Kasumi-1 (cell line): ENCODE measurements around the gene FBXO36.
"Not testable (repeated sequence)": the region's sequence is repeated elsewhere in the genome, so short reads cannot be mapped to it uniquely, and the experiment has no call there.

Experiments
- DNase-seq, 2 experiments: peaks; one replicate each; lab custom pipeline; 2025; lab: John Stamatoyannopoulos, UW

Gene FBXO36

GRCh38 chr2:229922449-229923386 is at the start of gene FBXO36:
Gene FBXO36 (plus strand): TSS chr2:229922503. CDS start chr2:229922514, 11 bp downstream.
- peak; percentile 50 to 59 for DNase-seq

- DNase-seq, result no peak
These were observed 49.2 kb upstream of the FBXO36 start for GRCh38 chr2:229873123-229873581.

GRCh38 chr2:229874647-229875046 is 47.7 kb upstream of the FBXO36 start:
- no peak for DNase-seq

- DNase-seq, result no peak
These were observed 46.8 kb upstream of the FBXO36 start for GRCh38 chr2:229875549-229875948.

- no peak for DNase-seq
These were observed 42.9 kb upstream of the FBXO36 start for GRCh38 chr2:229879191-229879950.

- DNase-seq, result no peak
These were observed 41.3 kb upstream of the FBXO36 start for GRCh38 chr2:229880892-229881586.

- DNase-seq, result no peak
These were observed 39.7 kb upstream of the FBXO36 start for GRCh38 chr2:229882583-229882982.

GRCh38 chr2:229884775-229885699 is 37.3 kb upstream of the FBXO36 start:
- DNase-seq, result no peak

GRCh38 chr2:229887441-229887840 is 34.9 kb upstream of the FBXO36 start:
- no peak for DNase-seq

GRCh38 chr2:229888031-229888430 is 34.3 kb upstream of the FBXO36 start:
- DNase-seq, result no peak

- DNase-seq, result no peak
These were observed 33.3 kb upstream of the FBXO36 start for GRCh38 chr2:229889023-229889422.

- DNase-seq, result no peak
These were observed 25.4 kb upstream of the FBXO36 start for GRCh38 chr2:229896857-229897256.

- DNase-seq, result no peak
These were observed 22.7 kb upstream of the FBXO36 start for GRCh38 chr2:229899604-229900003.

- no peak for DNase-seq
These were observed 22.3 kb upstream of the FBXO36 start for GRCh38 chr2:229900012-229900411.

GRCh38 chr2:229900514-229900913 is 21.8 kb upstream of the FBXO36 start:
- DNase-seq, result not testable (repeated sequence)

- DNase-seq, result no peak
These were observed 20.5 kb upstream of the FBXO36 start for GRCh38 chr2:229901819-229902218.

- DNase-seq, result no peak
These were observed 19.3 kb upstream of the FBXO36 start for GRCh38 chr2:229903037-229903436.

GRCh38 chr2:229905601-229906000 is 16.7 kb upstream of the FBXO36 start:
- no peak for DNase-seq

GRCh38 chr2:229909090-229909489 is 13.2 kb upstream of the FBXO36 start:
- DNase-seq, result no peak

- DNase-seq, result no peak
These were observed 12.0 kb upstream of the FBXO36 start for GRCh38 chr2:229910147-229910831.
